NAMALWA (cell line): Measurements from ENCODE around the gene PSMD5.
"Not testable (repeated sequence)": the region's sequence is repeated elsewhere in the genome, so short reads cannot be mapped to it uniquely, and the experiment has no call there.

Experiments used
- DNase-seq: peaks from one replicate; pipeline ENCODE4 v3.0.0-alpha.2; 2015; ENCODE audit warnings: low spot score

The PSMD5 gene

DNA sequence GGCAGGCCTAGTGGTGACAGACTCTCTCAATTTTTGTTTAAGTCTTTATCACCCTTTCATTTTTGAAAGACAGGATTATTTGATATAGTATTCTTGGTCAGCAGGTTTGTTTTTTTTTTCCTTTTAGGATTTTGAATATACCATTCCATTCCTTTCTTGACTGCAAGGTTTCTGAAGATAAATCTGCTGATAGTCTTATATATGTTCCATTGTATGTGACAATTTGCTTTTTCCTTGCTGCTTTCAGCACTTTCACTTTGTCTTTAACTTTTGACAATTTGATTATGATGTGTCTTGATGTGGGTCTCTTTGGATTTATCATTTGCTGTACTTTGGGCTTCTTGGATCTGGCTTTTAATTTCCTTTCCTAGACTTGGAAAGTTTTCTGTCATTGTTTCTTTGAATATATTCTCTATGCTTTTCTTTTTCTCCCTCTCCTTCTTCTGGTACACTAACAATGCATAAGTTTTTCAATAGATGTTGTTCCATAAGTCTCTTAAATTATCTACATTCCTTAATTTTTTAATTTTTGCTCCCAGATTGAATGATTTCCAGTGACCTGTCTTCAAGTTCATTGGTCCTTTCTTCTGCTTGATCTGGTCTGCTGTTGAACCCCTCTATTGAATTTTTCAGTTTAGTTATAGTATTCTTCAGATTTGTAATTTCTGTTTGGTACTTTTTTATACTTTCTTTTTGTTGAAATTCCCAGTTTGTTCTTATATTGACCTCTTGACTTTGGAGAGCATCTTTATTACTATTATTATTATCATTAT, 34.9 kb downstream of the PSMD5 start:
- no peak for DNase-seq

DNA sequence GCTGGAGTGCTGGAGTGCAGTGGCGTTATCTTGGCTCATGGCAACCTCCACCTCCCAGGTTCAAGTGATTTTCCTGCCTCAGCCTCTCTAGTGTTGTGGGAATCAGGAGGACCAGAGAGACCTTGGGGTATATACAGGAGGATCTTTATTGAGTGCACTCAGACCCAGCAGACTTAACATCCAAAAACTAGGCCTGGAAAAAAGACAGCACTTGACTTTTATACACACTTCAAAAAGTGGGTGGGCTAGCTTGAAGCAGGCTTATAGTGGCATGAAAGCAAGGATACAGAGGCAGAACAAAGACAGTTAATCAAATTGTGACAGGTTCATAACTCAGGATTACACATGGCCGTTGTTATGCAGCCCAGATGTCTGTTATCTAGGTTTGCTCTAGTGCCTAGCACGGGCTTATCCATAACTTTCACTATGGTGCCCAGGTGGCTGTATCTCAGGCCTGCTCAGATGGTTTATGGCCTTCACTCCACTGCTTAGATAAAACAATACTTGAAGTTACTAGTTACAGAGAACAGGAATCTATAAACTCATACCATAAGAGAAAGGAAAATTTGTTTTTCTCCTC, 37.8 kb downstream of the PSMD5 start:
- DNase-seq = not testable (repeated sequence)

DNA sequence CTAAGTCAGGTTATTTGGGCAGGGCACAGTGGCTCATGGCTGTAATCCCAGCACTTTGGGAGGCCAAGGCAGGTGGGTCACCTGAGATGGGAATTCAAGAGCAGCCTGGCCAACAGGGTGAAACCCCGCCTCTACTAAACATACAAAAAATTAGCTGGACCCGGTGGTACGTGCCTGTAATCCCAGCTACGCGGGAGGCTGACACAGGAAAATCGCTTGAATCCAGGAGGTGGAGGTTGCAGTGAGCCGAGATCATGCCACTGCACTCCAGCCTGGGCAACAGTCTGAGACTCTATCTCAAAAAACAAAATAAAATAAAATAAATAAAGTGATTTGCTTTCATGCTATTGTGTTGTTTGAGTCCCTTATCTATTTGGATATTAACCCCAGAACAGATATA, 41.3 kb downstream of the PSMD5 start:
- no peak for DNase-seq

DNA sequence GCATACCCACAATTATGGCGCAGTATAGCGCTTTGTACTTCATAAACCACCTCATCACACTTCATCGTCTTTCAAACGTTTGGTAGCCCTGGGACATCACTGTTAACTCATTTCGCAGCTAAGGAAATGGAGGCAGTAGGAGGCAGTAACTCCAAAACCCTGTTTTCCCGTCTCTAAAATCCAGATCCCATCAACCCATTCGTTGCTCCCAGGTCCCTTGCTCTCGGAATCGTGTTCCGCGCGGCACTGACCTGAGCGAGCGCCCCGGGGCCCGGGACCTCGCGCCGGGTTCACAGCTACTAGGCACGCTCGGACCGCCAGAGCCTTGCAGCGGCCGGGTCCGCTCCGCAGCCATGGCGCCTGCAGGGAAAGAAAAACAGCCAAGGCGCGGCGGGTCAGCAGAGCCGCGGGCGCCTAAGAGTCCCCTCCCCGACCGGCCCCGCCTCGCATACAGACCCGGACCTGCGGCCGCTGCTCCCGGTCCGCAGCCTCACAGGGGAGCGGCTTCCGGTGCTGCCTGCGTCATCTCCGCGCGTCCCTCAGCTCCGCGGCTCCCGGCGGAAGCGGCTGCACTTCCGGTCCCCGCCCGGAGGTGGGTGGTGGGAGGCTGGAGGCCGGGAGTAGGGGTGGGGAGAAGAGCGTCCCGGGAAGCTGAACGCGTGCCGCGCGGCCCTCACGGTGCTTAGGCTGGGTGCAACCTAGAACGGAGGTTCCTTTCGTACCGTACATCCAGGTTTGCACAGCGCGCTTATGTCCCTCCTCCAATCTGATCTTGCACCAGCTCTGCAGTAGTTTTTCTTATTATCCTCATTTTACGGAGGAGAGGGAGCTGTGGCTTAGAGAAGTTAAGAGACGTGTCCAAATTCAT, 49.6 kb downstream of the PSMD5 start, which contains the start of gene FBXW2:
Gene FBXW2 (minus strand): TSS at position 519 of the 868 bp plus-strand sequence. CDS start 5,158 bp downstream, outside the sequence.
- peak; percentile 91 for DNase-seq

DNA sequence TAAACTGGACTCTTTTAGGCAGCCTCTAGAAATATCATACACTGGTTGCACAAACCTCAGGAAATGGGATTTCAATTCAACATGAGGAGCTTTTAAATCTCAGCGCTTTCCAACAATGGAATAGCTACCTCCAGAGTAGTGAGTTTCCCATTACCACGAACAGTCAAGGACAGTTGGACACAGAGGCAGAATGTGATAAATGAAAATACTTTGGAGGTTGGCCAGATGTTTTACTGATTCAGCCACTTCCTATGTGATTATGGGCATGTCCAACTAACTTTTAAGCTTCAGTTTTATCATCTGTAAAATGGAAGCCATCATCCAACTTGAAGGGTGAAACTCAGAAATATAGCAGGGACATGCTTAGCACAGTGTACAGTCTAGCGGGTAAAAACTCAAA, 51.6 kb downstream of the PSMD5 start:
- no peak for DNase-seq

DNA sequence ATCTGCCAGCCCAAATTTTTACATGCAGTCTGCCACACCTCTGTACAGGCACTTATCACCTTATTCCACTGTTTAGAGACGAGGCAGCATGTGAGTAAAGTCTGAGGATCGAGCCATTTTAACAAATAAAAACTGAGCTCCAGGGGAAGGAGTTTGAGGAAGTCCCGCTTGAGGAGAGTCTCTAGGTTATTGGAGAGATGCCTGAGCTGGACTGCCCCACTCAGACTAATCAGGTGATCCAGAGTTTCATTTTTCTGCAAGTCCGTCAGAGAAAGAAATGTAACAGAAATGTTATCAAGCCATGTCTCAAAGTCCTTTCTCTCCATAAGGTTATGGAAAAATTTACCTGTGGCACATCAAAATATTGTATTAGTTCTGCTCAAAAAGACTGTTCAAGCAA, 54.8 kb downstream of the PSMD5 start:
- no peak for DNase-seq

DNA sequence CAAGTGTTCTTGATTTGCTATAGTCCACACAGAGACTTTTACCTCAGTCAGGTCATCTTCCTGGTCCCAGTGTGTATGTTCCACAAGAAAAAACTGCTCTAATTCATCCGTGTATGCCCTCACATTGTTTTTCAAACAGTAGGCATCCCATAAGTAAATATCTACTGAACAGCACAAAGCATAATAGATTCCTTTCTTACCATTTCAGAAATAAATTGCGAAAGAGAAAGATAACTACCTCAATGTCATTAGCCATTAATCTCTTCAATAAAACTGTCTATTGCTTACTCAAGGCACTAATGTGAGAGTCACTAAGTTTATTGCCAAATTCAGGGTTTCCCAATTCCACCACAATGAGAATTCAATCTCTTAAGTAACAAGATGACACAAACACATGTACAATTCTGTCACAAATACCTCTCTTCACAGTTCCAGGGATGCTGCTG, 59.1 kb downstream of the PSMD5 start:
- no peak for DNase-seq

DNA sequence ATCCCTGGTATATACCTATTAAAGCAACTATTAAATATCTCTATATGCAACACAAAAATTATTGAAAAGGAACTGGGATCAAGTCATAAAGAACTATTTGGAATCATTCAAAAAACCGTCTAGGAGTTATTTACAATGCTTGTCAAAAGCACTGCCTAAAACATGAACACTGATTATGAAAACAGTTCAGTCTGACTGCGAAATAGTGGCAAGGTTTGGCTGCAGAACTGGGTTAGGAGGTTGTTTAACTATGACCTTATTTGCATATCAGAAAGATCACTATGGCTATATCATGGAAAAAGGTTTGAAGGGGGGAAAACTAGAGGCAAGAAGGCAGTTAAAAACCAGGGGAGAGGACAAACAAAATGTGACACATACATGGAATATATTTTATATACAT, 61.5 kb downstream of the PSMD5 start:
- no peak for DNase-seq

DNA sequence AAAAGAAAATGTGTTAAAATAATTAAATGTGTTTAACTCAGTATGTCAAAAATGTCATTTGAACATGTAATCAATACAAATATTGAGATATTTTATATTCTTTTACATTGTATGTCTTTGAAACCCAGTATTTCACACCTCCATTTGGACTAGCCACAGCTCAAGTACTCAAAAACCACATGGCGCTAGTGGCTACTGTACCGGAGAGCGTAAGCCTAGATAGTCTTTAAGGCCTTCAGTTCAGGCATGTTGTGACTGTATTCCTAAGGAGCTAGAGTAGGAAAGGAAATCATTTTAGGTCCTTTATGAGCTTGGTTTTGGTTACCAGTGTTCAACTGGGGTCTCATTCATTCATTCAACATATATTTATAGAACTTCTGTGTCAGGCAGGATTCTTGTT, 62.4 kb downstream of the PSMD5 start:
- DNase-seq = no peak

DNA sequence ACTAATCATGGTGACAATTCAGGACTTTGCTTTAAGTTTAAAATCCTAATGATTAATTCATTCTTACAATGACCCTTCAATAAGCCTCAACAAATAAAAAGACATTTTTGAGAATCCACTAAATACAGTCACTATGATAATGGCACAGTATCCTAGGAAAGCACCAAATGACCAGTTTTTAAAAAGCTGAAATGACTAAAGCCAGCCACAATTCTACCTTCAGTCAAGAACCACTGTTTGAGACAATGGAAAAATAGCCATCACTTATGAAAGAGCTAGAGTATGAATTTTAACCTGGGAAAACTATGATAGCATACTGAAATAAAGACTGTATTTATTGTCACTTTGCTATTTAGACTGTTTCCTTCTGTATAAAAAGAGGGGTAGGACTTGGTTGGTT, 63.5 kb downstream of the PSMD5 start:
- no peak for DNase-seq

DNA sequence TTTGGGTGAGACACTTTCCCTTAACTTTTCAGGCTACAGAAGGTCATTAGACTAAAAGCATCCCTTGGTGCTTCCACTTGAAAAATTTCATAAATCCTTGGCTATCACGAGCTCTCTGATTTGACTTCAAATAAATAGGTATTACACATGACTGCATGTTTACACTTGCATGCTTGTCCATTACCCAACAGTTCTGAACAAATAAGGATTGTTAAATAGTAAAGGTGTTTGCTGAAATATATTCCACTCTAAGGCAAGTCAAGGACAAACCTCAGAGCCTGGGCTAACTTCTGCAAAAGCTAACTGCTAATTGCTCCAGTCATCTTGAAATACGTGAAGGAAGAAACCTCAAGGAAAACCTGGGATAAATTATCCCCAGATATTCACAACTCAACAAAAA, 64.0 kb downstream of the PSMD5 start:
- DNase-seq = no peak

DNA sequence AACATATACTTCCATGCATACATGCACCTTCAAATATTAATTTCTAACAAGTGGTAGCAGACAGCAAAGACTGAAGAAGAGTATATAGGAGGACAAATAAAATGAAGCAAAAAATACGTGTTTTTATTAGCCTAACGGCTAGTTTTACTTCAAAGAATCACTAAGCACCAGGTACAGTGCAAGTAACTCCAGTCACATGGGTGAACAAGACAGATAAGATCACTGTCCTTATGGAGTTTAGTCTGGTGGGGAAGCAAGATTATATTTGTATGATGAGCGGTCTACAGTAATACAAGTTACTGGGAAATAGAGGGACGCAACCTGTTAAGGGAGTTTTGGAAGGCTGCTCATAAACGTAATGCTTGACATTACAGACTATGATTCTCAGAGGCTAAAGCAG, 65.5 kb downstream of the PSMD5 start:
- DNase-seq = no peak

DNA sequence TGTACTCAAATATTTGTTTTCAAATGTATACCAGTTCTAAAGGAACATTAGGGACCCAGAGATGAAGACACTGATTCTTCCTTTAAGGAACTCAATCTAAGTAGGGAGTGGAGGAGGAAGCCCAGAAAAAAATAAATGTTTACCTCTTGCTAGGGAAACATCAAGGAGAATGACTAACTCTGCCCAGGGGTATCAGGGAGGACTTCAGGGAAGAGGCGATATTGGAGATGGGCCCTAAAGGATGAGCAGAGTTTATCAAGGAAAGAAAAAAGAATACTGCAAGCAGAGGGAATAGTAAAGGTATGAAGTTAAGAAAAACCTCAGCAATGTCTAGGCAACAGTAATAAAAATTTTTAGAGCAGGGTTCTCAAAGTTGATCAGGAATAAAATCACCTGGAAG, 65.9 kb downstream of the PSMD5 start:
- no peak for DNase-seq

DNA sequence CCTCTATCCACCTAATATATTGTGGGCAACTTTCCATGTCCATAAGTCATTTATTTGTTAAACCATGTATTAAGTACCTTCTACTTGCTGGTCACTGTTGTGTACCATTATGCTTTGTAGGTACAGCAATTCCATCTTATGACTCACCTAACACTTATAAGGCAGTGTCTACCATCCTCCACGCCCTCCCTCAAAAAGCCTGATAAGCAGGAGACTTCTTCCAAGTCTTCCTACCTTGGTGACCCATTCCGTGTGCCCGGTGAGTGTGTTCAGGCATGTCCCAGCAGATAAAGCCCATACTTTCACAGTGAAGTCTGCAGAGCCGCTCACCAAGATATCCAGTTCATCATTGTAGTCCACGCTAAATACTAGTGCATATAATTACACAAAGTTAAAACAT, 66.9 kb downstream of the PSMD5 start:
- no peak for DNase-seq

DNA sequence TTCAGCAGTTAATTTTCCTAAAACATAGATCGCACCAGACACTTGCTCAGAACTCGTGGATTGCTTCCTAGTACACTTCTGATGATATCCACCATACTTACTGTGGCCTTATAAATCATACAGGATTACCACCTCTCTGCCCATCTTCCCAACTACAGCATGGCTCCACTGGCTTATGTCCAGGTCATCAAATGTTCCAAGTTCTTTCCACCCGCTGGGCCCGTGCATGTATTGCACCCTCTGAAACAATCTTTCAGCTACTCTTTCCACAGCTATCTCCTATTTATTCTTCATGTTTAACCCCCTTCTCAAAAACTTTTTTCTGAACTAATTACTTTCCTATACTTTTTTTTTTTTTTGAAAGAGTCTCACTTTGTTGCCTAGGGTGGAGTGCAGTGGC, 68.0 kb downstream of the PSMD5 start:
- DNase-seq = no peak

DNA sequence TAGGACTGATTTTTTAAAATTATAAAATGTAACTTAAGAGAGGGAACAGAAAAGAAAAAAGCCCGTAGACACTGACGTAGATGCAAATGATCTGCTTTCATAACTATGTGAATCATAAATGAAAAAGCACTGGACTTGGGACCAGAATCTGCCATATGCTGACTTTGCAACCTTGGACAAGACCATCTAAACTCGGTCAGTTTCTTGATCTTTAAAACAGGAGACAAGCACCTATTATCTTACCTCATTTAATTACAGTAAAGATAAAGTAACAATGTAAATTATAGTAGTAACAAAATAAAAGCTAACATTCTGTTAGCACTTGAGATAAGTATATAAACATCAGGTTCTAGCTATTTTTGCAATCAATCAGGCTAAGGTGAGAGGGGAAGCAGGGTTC, 69.5 kb downstream of the PSMD5 start:
- DNase-seq = no peak

DNA sequence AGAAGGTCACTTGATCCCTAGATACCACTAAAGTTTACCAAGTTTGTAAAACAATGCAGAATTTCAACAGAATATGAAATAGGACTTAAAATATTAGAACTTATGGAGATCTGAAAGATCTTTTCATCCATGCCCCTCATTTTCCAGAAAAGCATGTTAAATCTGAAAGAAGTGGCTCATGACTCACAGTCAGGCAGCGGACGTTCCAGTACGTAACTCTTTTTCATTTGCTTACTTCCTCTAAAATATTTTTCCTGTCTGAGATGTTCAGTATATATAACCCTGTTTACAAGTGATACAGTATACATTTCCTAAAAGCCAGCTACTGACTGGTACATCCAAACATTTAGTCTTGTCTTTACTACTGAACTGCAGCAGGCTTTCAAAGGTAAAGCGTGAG, 71.8 kb downstream of the PSMD5 start:
- DNase-seq = no peak

DNA sequence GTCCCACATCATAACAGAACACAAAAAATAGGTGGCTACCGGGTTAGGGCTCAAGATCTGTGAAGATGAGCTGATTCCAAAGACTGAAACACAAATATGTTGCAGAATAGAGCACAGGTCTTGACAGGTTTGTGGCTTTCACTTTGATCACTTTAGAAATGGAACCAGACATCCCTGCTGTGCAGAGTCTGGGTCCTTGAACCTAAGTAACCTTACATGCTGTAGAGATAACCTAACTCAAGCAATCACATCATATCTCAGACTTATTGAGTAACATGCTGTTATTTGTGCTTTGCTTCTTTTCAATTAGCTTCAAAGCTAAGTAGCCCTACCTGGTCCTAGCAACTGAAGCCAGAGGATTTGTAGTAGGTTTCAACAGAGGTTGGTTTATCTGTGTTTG, 73.8 kb downstream of the PSMD5 start:
- no peak for DNase-seq

DNA sequence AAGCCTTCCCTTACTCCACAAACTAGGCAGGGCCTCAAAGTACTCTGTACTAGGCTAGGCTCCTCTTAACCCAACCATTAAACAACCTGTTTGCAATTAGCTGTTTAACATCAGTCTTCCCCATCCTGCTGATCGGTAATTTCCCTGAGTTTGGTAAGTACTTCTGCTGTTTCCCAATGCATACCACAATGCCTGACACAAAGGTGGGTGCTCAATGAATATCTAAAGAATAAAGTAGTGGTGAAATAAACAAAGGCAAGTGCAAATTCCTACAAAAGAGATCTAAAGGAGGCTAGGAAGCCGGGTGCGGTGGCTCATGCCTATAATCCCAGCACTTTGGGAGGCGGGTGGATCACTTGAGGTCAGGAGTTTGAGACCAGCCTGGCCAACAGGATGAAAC, 74.5 kb downstream of the PSMD5 start:
- no peak for DNase-seq

DNA sequence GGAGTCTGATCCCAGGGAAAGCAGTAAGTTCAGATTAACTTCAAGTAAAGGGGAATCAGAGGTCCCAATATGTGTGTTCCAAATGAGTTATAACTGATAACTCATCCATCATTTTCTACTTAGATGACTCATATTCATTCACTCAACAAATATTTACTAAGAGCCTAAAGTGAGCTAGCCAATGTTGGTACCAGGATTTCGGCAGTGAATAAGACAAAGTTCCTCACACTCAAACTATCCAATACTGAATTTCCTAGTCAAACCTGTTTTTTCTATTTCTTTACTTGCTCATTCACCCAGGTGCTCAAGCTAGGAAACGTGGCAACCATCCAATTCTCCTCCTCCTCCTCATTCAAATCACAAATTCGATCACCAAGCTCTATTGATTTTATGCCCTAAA, 75.3 kb downstream of the PSMD5 start:
- DNase-seq = no peak
